ENCODE data around the gene PDZD4.
"Not testable (repeated sequence)": the region's sequence is repeated elsewhere in the genome, so short reads cannot be mapped to it uniquely, and the experiment has no call there.

PDZD4 gene

GRCh38 chrX:153832728-153833127, 2.4 kb upstream of the PDZD4 start:
- no peak for DNase-seq

GRCh38 chrX:153831429-153832150, 1.2 kb upstream of the PDZD4 start:
- DNase-seq = no peak

- no peak for DNase-seq
Observed at GRCh38 chrX:153830640-153831428, 490 bp upstream of the PDZD4 start.

DNA sequence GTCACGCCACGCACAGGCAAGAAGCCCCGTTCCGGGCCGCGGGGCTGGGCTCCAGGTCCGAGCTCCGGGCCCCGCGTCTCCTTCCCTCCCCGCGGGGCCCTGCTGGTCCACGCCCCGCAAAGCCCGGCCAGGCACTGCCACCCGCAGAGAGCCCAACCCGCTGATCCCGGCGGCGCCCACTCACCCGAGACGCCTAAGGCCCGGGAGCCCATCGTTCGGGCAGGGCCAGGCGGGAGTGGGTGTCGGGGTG, 870 bp downstream of the PDZD4 start:
- no peak for DNase-seq

GRCh38 chrX:153828723-153829548, 1.4 kb downstream of the PDZD4 start:
- no peak for DNase-seq

DNA sequence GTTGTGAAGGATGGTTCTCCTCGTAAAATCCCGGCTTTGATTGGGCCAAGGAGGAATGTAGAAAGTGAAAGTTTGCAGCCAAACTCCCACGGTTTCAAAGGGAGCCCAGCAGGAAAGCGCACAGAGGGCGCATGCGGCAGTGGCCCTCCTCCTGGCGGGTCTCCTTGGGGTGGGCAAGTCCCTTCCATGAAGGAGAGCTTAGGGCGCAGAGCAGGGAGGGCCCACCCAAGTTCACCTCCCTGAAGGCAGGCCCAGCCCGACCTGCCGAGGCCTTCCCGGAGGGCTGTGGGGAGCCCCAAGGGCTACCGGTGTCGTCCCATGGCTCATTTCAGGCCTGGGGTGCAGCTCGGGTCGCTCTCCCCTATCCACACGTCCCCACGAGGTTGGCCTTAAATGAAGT, 2.0 kb downstream of the PDZD4 start:
- DNase-seq = no peak

GRCh38 chrX:153827903-153828302, 2.4 kb downstream of the PDZD4 start:
- no peak for DNase-seq

- no peak for DNase-seq
Observed at GRCh38 chrX:153827016-153827415, 3.3 kb downstream of the PDZD4 start.

DNA sequence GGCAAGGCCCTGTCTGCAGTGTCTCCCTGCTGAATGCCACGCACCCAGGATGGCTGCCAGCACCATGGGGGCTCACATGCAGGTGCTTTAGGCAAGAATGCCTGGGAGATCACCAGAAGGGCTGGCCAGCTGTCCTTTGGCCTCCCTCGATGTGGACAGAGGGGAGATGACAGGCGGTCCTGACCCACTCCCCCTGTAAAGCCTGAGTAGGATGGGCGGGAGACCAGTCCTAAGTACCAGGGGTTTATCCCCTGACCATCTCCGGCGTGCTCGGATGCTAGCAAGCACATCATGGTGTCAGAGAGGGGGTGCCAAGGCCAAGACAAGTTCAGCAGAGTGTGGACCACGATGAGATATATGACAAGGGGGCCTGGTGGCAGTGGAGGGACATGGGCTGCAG, 5.3 kb downstream of the PDZD4 start:
- DNase-seq = no peak

DNA sequence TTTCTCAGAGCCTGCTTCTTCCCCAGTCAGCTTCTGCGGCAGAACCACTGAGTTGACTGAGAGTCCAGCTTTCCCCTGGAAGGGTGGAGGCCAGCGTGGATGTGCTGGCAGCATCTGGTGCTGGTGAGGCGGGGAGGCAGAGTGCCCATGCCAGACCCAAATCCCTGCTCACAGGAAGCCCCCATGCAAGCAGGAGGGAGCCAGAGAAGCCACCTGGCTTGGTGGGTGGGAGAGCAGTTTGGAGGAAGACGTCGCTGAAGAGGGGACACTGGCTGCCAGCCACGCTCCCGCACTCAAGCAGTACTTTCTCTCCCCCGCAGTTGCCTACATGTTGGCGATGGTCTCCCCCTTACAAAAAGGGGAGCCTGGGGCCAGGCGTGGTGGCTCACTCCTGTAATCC, 6.0 kb downstream of the PDZD4 start:
- no peak for DNase-seq

DNA sequence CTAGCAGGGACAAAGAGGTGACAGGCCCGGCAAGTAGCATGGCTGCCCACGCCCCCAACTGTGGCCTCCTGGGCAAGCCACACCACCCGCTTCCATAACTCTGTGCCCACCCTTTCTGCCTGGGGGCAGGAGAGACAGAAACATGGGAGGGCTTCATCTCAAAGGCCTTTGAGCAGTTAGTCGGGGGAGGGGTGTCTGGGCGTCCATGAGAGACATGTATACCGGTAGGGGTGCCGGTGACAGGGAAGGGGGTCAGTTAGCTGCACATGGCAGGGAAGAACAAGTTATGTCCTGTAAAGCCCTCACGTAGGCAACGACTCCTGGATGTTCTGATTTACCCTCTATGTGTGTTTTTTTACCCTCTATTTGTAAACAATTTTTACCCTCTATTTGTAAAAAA, 9.3 kb downstream of the PDZD4 start:
- no peak for DNase-seq

DNA sequence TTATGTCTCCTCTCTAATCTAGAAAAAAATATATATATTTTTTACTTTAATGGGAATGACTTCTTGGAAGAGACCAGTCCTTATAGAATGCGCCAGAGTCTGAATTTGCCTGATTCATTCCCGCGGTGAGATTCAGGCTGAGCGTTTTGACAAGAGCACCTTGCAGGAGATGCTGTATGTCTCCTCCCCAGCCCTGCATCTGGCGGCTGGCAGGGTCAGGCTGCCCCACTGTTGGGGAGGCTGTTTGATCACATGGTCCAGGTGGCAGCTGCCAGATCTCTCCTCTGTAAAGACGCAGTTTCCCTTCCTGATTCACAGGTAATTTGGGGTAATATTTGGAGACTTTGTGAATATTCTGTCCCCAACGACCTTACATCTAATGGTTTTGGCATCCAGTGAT, 9.7 kb downstream of the PDZD4 start:
- no peak for DNase-seq

DNA sequence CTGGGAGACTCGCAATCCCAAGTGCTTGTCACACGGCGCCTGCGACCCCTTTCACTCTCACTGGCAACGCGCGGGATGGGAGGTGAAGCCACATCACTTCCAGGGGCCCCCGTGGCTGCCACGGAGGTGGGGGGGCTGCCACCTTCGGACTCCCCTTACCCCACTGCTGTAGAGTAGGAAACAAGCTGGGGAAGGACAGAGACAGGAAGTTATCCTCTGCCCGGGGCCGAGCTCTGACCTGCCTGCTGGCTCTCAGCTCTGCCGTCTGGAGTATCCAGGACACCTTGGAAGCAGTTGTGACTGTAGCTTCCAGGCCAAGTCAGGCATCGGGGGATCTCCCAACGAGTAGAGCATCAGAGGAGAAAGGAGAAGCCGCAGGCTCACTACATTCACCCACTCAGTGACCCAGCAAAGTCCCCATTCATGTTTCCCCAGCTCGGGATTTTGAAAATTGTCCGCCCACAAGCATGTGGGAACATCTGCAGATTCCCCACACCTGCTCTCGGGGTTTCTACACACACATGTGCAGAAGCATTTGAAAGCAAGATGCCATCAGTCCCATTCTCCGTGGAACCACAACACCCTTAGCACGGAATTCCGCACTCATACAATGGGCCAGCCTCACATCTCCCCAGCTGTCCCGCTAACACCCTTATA, 10.8 kb downstream of the PDZD4 start:
- DNase-seq = no peak

DNA sequence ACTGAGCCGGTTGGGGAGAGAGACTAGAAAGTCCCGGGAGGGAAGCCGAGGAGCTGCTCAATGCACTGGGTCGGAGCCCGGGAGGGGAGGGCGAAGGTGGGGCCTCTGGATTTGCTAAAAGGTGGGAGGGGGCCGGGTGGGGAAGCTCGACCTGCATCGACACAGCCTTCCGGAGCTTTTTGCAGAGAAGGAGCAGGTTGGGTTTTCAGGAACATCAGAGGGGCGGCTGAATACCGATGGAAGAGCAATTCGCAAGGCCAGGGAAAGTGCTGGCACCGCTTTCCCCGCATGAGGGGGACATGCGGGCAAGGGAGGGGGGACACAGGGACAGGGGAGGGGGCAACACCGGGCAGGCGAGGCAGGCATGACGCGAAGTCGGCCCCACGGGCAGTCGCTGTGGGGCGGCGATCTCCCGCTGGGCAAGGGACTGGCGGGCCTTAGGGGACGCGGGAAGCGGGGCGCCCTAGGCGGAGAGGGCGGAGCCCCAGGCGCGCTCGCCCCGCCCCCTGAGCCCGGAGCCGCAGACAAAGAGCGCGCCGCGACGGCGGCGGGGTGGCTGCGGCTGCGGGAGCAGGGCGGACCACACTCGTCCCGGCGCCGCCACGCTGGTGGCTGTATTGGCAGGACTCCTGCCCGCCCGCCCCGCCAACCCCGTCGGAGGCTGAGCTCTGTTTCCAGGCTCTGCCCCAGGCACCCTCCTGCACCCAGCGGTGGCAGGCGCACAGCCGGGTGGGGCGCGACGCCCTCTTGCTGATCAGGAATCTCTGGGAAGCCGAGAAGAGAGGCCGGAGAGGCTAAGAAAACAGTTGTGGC, 11.6 kb downstream of the PDZD4 start:
- no peak for DNase-seq

GRCh38 chrX:153818064-153818463, 12.3 kb downstream of the PDZD4 start:
- DNase-seq = not testable (repeated sequence)

DNA sequence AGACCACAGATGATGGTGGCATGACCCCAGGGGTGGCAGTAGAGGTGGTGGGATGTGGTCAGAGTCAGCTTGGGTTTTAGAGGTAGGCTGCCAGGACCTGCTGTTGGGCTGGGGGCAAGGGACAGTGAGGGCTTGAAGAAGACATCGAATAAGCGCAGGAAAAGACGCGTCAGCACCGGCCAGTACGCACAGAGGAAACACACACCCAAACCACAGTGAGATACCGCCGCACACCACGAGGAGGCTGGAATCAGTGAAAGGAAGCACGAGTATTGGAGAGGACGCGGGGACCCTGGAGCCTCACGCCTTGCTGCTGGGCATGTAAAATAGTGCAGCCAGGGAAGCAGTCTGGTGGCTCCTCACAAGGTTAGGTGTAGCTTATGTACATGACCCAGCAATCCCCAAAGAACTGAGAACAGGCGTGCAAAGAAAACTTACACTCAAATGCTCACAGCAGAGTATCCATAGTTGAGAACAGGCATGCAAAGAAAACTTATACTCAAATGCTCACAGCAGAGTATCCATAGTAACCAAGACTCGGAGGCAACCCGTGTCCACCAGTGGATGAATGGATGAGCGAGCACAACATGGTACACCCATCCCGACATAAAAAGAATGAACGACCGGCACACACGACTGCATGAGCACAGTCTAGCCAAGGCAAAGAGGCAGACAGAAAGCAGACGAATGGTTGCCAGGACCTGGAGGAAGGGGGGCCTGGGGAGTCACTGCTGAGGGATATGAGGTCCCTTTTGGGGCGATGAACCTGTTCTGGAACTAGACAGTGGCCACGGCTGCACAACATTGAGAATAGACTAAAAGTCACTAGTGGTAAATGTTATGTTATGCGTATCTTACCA, 13.3 kb downstream of the PDZD4 start:
- DNase-seq = no peak

DNA sequence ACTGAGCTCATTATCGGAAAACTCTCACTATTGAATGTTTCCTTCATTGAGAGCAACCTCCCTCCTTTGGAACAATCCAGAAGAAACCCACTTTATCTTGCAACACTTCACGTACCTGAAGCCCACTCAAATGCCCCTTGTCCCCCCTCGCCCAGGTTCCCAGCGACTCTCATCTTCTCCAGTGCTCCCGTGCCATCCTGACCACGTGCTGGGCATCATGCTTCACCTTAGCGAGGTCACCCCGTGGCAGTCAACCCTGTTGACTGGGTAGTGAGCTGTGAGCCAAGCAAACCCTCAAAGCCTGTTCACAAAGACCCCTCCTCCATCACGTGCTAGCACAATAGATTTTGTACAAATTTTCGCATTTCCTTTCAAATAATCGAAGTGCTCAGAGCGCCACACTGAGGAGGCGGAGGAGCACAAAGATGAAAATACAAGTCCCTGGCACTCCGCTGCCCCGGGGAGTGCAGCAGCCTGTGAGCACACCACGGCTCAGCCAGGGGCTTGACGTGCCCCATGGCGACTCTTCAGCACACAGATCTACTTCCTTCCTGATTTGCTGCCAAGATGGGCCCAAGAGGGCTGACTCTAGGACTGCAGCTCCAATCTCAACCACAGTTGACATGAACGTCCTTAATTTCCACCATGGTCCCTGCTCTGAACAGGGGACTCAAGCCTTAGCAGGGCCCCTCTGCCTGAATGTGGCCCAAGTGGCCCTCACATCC, 15.6 kb downstream of the PDZD4 start:
- DNase-seq = no peak

- DNase-seq = no peak
Observed at GRCh38 chrX:153813161-153813560, 17.2 kb downstream of the PDZD4 start.

GRCh38 chrX:153812220-153812619, 18.1 kb downstream of the PDZD4 start:
- no peak for DNase-seq

- DNase-seq = no peak
Observed at GRCh38 chrX:153807976-153808375, 22.4 kb downstream of the PDZD4 start.
